ENCODE data around the gene PPP2R3A. TPM values are rescaled to one million over a fixed set of nuclear protein-coding genes. Genes with fewer than 3 reads are reported as not detected.

PPP2R3A gene
- total and polyA plus RNA-seq, 2 experiments from 2014 or later, result 6.4 to 15.2 TPM

DNA sequence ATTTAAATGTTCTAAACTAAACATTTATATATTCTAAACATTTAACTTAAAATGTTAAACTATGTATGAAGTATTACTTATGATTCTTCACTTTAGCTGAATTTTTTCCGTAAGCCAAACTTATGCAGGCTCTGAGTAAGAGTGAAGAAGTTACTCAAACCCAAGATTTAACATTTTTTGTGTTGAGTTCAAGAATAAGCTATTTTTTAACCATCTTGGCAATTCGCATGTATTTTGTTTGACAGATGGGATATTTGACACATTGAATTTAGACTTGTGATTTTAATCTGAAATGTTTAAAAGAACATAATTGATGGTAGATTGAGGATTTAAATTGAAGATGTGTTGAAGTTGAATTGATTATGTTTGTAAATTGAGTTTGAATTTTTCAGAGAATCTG, 14.6 kb upstream of the PPP2R3A start:
- no peak overlapping the region for H3K27ac Mint-ChIP-seq
- Histone ChIP-seq H3K9me2 (ENCODE audit: insufficient read depth) (0 out of 2 replicates have a peak, but pooled peaks cover 3% of the 10 kb centered on the region), H3K27me3 (ENCODE audit: insufficient read depth) (no peaks in the 10 kb centered on the region), H3K4me3 (no peak overlapping the region), H3K4me2 (no peak overlapping the region), H3K36me3 (ENCODE audit: insufficient read depth) (no peaks in the 10 kb centered on the region), H3K27ac (ENCODE audit: low read depth) (no peak overlapping the region), H3K79me2 (replicated peaks; ENCODE audit: insufficient read depth) (no peaks in the 10 kb centered on the region), H3F3A (replicated peaks; ENCODE audit: low read depth) (no peaks in the 10 kb centered on the region), H4K20me1 (replicated peaks; ENCODE audit: insufficient read depth) (no peaks in the 10 kb centered on the region), H2AFZ (no peak overlapping the region), H3K4me1 (ENCODE audit: insufficient read depth) (no peaks in the 10 kb centered on the region)
- H3K36me3 Mint-ChIP-seq (ENCODE audit: low read depth), result peaks cover 2% of the 10 kb centered on the region; the same call in 1 of the 3 replicates
- peaks cover 9% of the 10 kb centered on the region; the same call in 2 of the 3 replicates for H3K9me3 Mint-ChIP-seq
- no peaks in the 10 kb centered on the region for H3K27me3 Mint-ChIP-seq (ENCODE audit: insufficient read depth, low read depth, poor library complexity)
- no peak overlapping the region for H3K4me3 Mint-ChIP-seq
- TF ChIP-seq JUNB (IDR thresholded peaks at IDR 0.05; ENCODE audit: unreplicated experiment) (no peak), ZNF331 (CRISPR knock-in tag; IDR thresholded peaks at IDR 0.05; ENCODE audit: low read depth) (no peak), EZH2 (IDR thresholded peaks at IDR 0.05; ENCODE audit: low read depth, unreplicated experiment) (no peak), CREB1 (CRISPR knock-in tag; IDR thresholded peaks at IDR 0.05; ENCODE audit: low read depth) (no peak), STAT1 (IDR thresholded peaks at IDR 0.05; ENCODE audit: unreplicated experiment) (no peak), NANOG (IDR thresholded peaks at IDR 0.05; ENCODE audit: borderline replicate concordance) (no peak), EZH2phosphoT487 (IDR thresholded peaks at IDR 0.05; ENCODE audit: unreplicated experiment) (no peak), ZNF114 (CRISPR knock-in tag; IDR thresholded peaks at IDR 0.05) (no peak), POLR2AphosphoS5 (IDR thresholded peaks at IDR 0.05; ENCODE audit: low read depth) (no peak)
- TF ChIP-seq, protein P1, sequence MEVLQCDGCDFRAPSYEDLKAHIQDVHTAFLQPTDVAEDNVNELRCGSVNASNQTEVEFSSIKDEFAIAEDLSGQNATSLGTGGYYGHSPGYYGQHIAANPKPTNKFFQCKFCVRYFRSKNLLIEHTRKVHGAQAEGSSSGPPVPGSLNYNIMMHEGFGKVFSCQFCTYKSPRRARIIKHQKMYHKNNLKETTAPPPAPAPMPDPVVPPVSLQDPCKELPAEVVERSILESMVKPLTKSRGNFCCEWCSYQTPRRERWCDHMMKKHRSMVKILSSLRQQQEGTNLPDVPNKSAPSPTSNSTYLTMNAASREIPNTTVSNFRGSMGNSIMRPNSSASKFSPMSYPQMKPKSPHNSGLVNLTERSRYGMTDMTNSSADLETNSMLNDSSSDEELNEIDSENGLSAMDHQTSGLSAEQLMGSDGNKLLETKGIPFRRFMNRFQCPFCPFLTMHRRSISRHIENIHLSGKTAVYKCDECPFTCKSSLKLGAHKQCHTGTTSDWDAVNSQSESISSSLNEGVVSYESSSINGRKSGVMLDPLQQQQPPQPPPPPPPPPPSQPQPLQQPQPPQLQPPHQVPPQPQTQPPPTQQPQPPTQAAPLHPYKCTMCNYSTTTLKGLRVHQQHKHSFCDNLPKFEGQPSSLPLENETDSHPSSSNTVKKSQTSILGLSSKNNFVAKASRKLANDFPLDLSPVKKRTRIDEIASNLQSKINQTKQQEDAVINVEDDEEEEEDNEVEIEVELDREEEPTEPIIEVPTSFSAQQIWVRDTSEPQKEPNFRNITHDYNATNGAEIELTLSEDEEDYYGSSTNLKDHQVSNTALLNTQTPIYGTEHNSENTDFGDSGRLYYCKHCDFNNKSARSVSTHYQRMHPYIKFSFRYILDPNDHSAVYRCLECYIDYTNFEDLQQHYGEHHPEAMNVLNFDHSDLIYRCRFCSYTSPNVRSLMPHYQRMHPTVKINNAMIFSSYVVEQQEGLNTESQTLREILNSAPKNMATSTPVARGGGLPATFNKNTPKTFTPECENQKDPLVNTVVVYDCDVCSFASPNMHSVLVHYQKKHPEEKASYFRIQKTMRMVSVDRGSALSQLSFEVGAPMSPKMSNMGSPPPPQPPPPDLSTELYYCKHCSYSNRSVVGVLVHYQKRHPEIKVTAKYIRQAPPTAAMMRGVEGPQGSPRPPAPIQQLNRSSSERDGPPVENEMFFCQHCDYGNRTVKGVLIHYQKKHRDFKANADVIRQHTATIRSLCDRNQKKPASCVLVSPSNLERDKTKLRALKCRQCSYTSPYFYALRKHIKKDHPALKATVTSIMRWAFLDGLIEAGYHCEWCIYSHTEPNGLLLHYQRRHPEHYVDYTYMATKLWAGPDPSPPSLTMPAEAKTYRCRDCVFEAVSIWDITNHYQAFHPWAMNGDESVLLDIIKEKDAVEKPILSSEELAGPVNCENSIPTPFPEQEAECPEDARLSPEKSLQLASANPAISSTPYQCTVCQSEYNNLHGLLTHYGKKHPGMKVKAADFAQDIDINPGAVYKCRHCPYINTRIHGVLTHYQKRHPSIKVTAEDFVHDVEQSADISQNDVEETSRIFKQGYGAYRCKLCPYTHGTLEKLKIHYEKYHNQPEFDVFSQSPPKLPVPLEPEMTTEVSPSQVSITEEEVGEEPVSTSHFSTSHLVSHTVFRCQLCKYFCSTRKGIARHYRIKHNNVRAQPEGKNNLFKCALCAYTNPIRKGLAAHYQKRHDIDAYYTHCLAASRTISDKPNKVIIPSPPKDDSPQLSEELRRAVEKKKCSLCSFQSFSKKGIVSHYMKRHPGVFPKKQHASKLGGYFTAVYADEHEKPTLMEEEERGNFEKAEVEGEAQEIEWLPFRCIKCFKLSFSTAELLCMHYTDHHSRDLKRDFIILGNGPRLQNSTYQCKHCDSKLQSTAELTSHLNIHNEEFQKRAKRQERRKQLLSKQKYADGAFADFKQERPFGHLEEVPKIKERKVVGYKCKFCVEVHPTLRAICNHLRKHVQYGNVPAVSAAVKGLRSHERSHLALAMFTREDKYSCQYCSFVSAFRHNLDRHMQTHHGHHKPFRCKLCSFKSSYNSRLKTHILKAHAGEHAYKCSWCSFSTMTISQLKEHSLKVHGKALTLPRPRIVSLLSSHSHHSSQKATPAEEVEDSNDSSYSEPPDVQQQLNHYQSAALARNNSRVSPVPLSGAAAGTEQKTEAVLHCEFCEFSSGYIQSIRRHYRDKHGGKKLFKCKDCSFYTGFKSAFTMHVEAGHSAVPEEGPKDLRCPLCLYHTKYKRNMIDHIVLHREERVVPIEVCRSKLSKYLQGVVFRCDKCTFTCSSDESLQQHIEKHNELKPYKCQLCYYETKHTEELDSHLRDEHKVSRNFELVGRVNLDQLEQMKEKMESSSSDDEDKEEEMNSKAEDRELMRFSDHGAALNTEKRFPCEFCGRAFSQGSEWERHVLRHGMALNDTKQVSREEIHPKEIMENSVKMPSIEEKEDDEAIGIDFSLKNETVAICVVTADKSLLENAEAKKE (CRISPR knock-in tag; IDR thresholded peaks at IDR 0.05), result no peak
- TF ChIP-seq, protein P2, sequence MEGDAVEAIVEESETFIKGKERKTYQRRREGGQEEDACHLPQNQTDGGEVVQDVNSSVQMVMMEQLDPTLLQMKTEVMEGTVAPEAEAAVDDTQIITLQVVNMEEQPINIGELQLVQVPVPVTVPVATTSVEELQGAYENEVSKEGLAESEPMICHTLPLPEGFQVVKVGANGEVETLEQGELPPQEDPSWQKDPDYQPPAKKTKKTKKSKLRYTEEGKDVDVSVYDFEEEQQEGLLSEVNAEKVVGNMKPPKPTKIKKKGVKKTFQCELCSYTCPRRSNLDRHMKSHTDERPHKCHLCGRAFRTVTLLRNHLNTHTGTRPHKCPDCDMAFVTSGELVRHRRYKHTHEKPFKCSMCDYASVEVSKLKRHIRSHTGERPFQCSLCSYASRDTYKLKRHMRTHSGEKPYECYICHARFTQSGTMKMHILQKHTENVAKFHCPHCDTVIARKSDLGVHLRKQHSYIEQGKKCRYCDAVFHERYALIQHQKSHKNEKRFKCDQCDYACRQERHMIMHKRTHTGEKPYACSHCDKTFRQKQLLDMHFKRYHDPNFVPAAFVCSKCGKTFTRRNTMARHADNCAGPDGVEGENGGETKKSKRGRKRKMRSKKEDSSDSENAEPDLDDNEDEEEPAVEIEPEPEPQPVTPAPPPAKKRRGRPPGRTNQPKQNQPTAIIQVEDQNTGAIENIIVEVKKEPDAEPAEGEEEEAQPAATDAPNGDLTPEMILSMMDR (conservative IDR thresholded peaks at IDR 0.05; ENCODE audit: low read depth in 2 of 2), result no peak
- TF ChIP-seq, protein P3, sequence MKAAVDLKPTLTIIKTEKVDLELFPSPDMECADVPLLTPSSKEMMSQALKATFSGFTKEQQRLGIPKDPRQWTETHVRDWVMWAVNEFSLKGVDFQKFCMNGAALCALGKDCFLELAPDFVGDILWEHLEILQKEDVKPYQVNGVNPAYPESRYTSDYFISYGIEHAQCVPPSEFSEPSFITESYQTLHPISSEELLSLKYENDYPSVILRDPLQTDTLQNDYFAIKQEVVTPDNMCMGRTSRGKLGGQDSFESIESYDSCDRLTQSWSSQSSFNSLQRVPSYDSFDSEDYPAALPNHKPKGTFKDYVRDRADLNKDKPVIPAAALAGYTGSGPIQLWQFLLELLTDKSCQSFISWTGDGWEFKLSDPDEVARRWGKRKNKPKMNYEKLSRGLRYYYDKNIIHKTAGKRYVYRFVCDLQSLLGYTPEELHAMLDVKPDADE (IDR thresholded peaks at IDR 0.05), result no peak
- TF ChIP-seq, protein P4, sequence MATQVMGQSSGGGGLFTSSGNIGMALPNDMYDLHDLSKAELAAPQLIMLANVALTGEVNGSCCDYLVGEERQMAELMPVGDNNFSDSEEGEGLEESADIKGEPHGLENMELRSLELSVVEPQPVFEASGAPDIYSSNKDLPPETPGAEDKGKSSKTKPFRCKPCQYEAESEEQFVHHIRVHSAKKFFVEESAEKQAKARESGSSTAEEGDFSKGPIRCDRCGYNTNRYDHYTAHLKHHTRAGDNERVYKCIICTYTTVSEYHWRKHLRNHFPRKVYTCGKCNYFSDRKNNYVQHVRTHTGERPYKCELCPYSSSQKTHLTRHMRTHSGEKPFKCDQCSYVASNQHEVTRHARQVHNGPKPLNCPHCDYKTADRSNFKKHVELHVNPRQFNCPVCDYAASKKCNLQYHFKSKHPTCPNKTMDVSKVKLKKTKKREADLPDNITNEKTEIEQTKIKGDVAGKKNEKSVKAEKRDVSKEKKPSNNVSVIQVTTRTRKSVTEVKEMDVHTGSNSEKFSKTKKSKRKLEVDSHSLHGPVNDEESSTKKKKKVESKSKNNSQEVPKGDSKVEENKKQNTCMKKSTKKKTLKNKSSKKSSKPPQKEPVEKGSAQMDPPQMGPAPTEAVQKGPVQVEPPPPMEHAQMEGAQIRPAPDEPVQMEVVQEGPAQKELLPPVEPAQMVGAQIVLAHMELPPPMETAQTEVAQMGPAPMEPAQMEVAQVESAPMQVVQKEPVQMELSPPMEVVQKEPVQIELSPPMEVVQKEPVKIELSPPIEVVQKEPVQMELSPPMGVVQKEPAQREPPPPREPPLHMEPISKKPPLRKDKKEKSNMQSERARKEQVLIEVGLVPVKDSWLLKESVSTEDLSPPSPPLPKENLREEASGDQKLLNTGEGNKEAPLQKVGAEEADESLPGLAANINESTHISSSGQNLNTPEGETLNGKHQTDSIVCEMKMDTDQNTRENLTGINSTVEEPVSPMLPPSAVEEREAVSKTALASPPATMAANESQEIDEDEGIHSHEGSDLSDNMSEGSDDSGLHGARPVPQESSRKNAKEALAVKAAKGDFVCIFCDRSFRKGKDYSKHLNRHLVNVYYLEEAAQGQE (IDR thresholded peaks at IDR 0.05; ENCODE audit: unreplicated experiment), result no peak
- no peak for ATAC-seq
- H3K4me1 Mint-ChIP-seq, result no peaks in the 10 kb centered on the region
- no peak for DNase-seq (ENCODE audit: low spot score)
